ENCODE results near the gene HIF3A.
"Not testable (repeated sequence)": the region's sequence is repeated elsewhere in the genome, so short reads cannot be mapped to it uniquely, and the experiment has no call there.

The HIF3A gene

GRCh38 chr19:46361915-46362314 lies 65.1 kb downstream of the HIF3A start:
- DNase-seq: no peak

- no peak for DNase-seq
These were observed 67.5 kb downstream of the HIF3A start for GRCh38 chr19:46364359-46364758.

- DNase-seq: no peak
These were observed 68.7 kb downstream of the HIF3A start for GRCh38 chr19:46365561-46365960.

- no peak for DNase-seq
These were observed 69.9 kb downstream of the HIF3A start for GRCh38 chr19:46366620-46367292.

- DNase-seq: no peak
These were observed 70.6 kb downstream of the HIF3A start for GRCh38 chr19:46367426-46367825.

- DNase-seq: no peak
These were observed 71.3 kb downstream of the HIF3A start for GRCh38 chr19:46368116-46368515.

- DNase-seq: no peak
These were observed 73.0 kb downstream of the HIF3A start for GRCh38 chr19:46369817-46370216.

GRCh38 chr19:46371371-46371901 lies 74.6 kb downstream of the HIF3A start:
- DNase-seq: no peak

- DNase-seq: no peak
These were observed 76.2 kb downstream of the HIF3A start for GRCh38 chr19:46372901-46373490.

GRCh38 chr19:46373491-46374359 lies 76.9 kb downstream of the HIF3A start:
- DNase-seq: peak; percentile 99

- DNase-seq: no peak
These were observed 78.0 kb downstream of the HIF3A start for GRCh38 chr19:46374536-46375475.

- DNase-seq: not testable (repeated sequence)
These were observed 78.7 kb downstream of the HIF3A start for GRCh38 chr19:46375476-46376067.

- DNase-seq: no peak
These were observed 79.7 kb downstream of the HIF3A start for GRCh38 chr19:46376241-46377153.

- DNase-seq: no peak
These were observed 81.4 kb downstream of the HIF3A start for GRCh38 chr19:46378268-46378667.

- DNase-seq: no peak
These were observed 83.8 kb downstream of the HIF3A start for GRCh38 chr19:46380690-46381089.

- no peak for DNase-seq
These were observed 84.5 kb downstream of the HIF3A start for GRCh38 chr19:46381346-46381745.

GRCh38 chr19:46381756-46382345 lies 85.0 kb downstream of the HIF3A start:
- DNase-seq: no peak

GRCh38 chr19:46383171-46383815 lies 86.5 kb downstream of the HIF3A start:
- no peak for DNase-seq

- DNase-seq: no peak
These were observed 87.0 kb downstream of the HIF3A start for GRCh38 chr19:46383846-46384245.

- no peak for DNase-seq
These were observed 87.6 kb downstream of the HIF3A start for GRCh38 chr19:46384396-46384795.

All from NCI-H2029 (cell line).